Ishikawa (cell line): ENCODE results near the gene MNT.

Source experiments
- CEBPB ChIP-seq: IDR thresholded peaks from 2 replicates; pipeline ENCODE4 v1.6.1; 2012
- CREB1 ChIP-seq: IDR thresholded peaks from 2 replicates; pipeline ENCODE4 v1.6.1; 2012; ENCODE audit warnings: low read depth
- EGR1 ChIP-seq: IDR thresholded peaks from 2 replicates; pipeline ENCODE4 v1.6.1; 2012
- EP300 ChIP-seq: IDR thresholded peaks from 2 replicates; pipeline ENCODE4 v1.6.1; 2012; ENCODE audit warnings: borderline replicate concordance
- FOXM1 ChIP-seq: IDR thresholded peaks from 2 replicates; pipeline ENCODE4 v1.6.1; 2012; ENCODE audit warnings: low read depth, borderline replicate concordance
- NFIC ChIP-seq: IDR thresholded peaks from 2 replicates; pipeline ENCODE4 v1.6.1; 2012
- RAD21 ChIP-seq: IDR thresholded peaks from 2 replicates; pipeline ENCODE4 v1.6.1; 2012; ENCODE audit warnings: low read depth
- TAF1 ChIP-seq: IDR thresholded peaks from 2 replicates; pipeline ENCODE4 v1.6.1; 2012; ENCODE audit warnings: low read depth, mild to moderate bottlenecking
- TCF12 ChIP-seq: IDR thresholded peaks from 2 replicates; pipeline ENCODE4 v1.6.1; 2012; ENCODE audit warnings: low read depth
- TEAD4 ChIP-seq: IDR thresholded peaks from 2 replicates; pipeline ENCODE4 v1.6.1; 2012
- YY1 ChIP-seq: IDR thresholded peaks from 2 replicates; pipeline ENCODE4 v1.6.1; 2012; ENCODE audit warnings: low read depth
- ZBTB7A ChIP-seq: IDR thresholded peaks from 2 replicates; pipeline ENCODE4 v1.6.1; 2012; ENCODE audit warnings: low read depth
- TF ChIP-seq, protein P1 (sequence below): IDR thresholded peaks from 2 replicates; pipeline ENCODE4 v1.6.1; 2012
- TF ChIP-seq, protein P2 (sequence below): IDR thresholded peaks from 2 replicates; pipeline ENCODE4 v1.6.1; 2012
- TF ChIP-seq, protein P3 (sequence below): IDR thresholded peaks from 2 replicates; pipeline ENCODE4 v1.6.1; 2012; ENCODE audit warnings: low read depth, mild to moderate bottlenecking

MNT gene

DNA sequence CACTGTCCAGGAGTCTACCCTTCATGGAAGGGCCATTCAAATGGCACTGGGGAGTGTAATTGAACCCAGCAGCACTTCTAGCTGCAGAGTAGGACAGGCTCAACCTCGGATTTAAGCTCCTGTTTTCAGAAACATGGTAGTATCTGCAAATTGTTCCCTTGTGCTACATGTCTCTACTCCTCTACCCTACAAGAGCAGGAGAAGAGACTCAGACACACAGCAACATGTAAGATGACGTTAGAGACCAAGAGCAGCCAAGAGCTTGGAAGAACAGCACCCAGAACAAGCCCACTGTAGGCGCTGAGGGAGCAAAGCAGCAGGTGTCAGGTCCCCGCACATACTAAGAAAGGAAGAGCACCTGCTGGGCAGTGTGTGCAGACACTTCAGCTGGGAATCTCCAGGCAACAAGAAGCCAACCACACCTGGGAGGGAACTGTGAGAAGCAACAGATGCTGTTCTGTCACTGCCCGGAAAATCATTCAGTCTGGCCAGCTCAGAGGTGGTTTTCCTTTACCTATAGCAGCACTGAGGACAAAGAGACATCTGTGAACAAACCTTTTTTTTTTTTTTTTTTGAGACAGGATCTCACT is 35.6 kb upstream of the MNT start:
- TF ChIP-seq CREB1: no peak
- no peak for TF ChIP-seq TCF12

DNA sequence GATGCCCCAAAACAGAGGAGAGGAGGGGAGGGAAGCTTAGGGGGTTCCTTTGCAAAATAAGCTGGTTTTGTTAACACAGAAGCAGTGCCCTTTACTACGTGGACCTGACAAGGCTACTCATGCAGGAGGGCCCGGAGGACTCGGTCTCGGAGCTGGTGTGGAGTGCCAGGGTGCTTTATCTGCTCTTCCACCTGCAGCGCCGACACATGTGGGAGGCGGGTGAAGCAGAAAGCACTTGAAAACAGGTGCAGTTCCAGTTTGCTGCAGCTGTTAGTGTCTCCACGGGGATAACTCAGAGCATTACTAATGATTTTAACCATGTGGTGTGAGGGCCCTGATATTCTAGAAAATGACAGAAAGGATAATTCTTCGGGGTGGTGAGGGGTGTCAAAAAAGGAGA is 35.0 kb upstream of the MNT start:
- TF ChIP-seq TCF12 (no peak), TAF1 (no peak), ZBTB7A (no peak), NFIC (no peak), EP300 (no peak), FOXM1 (no peak), YY1 (no peak), EGR1 (no peak), RAD21 (no peak), CREB1 (no peak), TEAD4 (no peak), CEBPB (no peak)
- TF ChIP-seq, protein P1, sequence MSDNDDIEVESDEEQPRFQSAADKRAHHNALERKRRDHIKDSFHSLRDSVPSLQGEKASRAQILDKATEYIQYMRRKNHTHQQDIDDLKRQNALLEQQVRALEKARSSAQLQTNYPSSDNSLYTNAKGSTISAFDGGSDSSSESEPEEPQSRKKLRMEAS: no peak
- TF ChIP-seq, protein P2, sequence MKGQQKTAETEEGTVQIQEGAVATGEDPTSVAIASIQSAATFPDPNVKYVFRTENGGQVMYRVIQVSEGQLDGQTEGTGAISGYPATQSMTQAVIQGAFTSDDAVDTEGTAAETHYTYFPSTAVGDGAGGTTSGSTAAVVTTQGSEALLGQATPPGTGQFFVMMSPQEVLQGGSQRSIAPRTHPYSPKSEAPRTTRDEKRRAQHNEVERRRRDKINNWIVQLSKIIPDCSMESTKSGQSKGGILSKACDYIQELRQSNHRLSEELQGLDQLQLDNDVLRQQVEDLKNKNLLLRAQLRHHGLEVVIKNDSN: no peak
- TF ChIP-seq, protein P3, sequence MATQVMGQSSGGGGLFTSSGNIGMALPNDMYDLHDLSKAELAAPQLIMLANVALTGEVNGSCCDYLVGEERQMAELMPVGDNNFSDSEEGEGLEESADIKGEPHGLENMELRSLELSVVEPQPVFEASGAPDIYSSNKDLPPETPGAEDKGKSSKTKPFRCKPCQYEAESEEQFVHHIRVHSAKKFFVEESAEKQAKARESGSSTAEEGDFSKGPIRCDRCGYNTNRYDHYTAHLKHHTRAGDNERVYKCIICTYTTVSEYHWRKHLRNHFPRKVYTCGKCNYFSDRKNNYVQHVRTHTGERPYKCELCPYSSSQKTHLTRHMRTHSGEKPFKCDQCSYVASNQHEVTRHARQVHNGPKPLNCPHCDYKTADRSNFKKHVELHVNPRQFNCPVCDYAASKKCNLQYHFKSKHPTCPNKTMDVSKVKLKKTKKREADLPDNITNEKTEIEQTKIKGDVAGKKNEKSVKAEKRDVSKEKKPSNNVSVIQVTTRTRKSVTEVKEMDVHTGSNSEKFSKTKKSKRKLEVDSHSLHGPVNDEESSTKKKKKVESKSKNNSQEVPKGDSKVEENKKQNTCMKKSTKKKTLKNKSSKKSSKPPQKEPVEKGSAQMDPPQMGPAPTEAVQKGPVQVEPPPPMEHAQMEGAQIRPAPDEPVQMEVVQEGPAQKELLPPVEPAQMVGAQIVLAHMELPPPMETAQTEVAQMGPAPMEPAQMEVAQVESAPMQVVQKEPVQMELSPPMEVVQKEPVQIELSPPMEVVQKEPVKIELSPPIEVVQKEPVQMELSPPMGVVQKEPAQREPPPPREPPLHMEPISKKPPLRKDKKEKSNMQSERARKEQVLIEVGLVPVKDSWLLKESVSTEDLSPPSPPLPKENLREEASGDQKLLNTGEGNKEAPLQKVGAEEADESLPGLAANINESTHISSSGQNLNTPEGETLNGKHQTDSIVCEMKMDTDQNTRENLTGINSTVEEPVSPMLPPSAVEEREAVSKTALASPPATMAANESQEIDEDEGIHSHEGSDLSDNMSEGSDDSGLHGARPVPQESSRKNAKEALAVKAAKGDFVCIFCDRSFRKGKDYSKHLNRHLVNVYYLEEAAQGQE: no peak

DNA sequence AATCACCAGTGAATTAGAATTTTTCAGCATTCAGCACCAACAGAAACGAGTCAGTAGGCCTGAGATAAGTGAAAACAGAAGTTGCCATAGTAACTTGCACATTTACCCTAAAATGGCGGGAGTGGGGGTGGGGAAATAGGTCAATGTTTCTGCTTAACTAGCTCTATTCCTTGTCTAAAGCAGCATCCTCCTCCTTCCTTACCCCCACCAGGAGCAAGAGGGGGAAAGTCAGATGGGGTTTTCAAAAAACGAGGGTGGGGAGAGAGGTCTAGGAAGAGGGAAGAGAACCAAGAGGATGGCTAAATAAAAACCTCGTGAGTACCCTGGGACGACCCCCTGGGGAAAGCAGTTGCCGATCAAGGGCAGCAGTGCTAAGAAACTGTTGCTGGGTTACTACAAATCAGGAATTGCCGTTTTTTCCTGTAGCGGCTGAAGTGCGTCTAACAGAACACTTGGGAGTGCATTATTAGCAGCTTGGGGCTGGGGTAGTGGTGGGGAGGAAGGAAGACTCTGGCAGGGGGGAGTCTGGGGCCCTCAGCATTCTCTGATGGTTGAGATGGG is 34.4 kb upstream of the MNT start:
- TF ChIP-seq ZBTB7A: no peak
- no peak for TF ChIP-seq TAF1
- TF ChIP-seq RAD21: no peak
- no peak for TF ChIP-seq TEAD4
- TF ChIP-seq FOXM1: no peak

DNA sequence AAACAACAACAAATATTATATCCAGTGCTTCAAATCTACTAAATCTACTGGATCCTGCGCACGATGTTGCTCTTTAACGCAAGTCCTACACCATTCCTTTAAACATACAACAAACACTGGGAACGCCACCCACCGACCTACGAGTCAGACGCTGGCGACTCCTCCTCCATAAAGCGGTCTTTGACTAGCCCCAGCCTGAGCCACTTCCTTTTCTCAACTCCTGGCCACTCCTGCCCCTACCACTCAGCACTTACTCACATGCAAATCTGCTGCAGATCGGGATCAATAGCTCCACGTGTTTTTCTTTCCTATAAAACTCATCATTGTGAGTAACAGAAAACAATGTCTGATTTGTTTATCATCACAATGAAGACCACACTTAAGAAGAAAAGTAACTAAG is 32.8 kb upstream of the MNT start:
- TF ChIP-seq EP300 (no peak), ZBTB7A (no peak), NFIC (no peak), YY1 (no peak), CEBPB (no peak), RAD21 (no peak), TEAD4 (no peak), CREB1 (no peak), EGR1 (no peak), TCF12 (no peak), TAF1 (no peak), FOXM1 (no peak)
- TF ChIP-seq, protein P1: no peak
- TF ChIP-seq, protein P2: no peak

DNA sequence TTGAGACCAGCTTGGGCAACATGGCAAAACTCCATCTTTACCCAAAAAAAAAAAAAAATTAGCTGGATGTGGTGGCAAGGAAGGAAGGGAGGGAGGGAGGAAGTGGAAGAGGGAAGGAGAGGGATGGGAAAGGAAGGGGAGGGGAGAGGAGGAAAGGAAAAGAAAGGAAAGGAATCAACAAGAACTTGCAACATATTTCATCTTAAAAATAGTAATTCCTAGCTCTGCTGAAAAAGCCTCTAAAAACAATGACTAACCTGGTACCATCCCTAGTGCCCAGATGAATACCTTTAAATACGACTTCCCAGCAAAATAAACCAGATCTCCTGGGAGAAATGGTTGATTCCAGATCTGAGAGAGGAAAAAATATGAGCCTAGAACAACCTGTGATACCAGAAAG is 27.1 kb upstream of the MNT start:
- TF ChIP-seq EP300 (no peak), CEBPB (no peak), ZBTB7A (no peak), FOXM1 (no peak), TEAD4 (no peak), TCF12 (no peak)
- TF ChIP-seq, protein P2: no peak

DNA sequence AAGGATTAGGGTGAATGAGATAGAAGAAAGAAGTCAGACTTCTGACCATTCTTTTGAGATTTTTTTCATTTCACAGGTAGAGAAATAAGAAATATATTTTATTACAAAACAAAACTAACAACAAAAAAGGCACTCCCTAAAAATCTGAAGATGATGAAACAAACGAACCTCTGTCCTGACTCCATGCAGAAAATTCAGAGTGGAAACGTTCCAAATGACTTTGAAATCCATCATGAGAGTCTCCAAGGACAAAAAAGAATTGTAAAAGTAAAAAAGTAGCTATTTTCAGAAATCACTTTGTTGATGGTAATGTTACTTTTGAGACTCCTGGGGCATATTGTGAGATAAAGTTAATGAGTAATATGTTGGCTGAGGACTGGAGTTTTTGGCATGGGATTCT is 26.4 kb upstream of the MNT start:
- no peak for TF ChIP-seq CEBPB
- no peak for TF ChIP-seq TEAD4
- TF ChIP-seq EP300: no peak
- TF ChIP-seq YY1: no peak
- no peak for TF ChIP-seq FOXM1
- TF ChIP-seq, protein P3: no peak
- TF ChIP-seq NFIC: no peak
- TF ChIP-seq, protein P2: no peak
- no peak for TF ChIP-seq RAD21
- no peak for TF ChIP-seq ZBTB7A
- TF ChIP-seq, protein P1: no peak
- TF ChIP-seq CREB1: no peak
